Stimulated activated CD4-positive, alpha-beta T cell treated with anti-CD3 and anti-CD28 coated beads, Interleukin-4, amount 100 ng/mL, for 48 hours (primary cell): ENCODE results near the gene B3GNT7.
"Not testable (repeated sequence)": the region's sequence is repeated elsewhere in the genome, so short reads cannot be mapped to it uniquely, and the experiment has no call there.

Source experiments
- DNase-seq, 2 donors: peaks; one replicate each; pipeline ENCODE4 v3.0.0-alpha.2; 2020; ENCODE audit warnings: low read depth in 2 of 2

Gene B3GNT7

DNA sequence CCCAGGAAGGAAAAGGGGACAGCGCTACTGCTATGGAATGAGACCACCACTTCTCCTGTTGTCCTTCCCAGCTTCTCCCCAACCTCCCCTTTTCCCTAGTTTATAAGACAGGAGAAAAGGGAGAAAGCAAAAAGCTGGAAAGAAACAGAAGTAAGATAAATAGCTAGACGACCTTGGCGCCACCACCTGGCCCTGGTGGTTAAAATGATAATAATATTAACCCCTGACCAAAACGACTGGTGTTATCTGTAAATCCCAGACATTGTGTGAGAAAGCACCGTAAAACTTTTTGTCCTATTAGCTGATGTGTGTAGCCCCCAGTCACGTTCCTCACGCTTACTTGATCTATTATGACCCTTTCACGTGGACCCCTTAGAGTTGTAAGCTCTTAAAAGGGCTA lies 5.2 kb downstream of the B3GNT7 start:
- DNase-seq, result not testable (repeated sequence)

- not testable (repeated sequence) for DNase-seq
Observed at GRCh38 chr2:231401101-231401500, 5.6 kb downstream of the B3GNT7 start.

DNA sequence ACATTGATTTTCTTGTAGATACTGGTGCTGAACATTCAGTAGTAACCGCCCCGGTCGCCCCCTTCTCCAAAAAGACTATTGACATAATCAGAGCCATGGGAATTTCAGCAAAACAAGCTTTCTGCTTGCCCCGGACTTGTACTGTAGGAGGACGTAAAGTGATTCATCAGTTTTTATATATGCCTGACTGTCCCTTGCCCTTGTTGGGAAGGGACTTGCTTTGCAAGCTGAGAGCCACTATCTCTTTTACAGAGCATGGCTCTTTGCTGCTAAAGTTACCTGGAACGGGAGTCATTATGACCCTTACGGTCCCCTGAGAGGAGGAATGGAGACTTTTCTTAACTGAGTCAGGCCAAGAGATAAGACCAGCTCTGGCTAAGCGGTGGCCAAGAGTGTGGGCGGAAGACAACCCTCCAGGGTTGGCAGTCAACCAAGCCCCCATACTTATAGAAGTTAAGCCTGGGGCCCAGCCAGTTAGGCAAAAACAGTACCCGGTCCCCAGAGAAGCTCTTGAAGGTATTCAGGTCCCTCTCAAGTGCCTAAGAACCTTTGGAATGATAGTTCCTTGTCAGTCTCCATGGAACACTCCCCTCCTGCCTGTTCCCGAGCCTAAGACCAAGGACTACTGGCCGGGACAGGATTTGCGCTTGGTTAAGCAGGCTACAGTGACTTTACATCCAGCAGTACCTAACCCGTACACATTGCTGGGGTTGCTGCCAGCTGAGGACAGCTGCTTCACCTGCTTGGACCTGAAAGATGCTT lies 8.1 kb downstream of the B3GNT7 start:
- not testable (repeated sequence) for DNase-seq

- not testable (repeated sequence) for DNase-seq
Observed at GRCh38 chr2:231404183-231404578, 8.7 kb downstream of the B3GNT7 start.

DNA sequence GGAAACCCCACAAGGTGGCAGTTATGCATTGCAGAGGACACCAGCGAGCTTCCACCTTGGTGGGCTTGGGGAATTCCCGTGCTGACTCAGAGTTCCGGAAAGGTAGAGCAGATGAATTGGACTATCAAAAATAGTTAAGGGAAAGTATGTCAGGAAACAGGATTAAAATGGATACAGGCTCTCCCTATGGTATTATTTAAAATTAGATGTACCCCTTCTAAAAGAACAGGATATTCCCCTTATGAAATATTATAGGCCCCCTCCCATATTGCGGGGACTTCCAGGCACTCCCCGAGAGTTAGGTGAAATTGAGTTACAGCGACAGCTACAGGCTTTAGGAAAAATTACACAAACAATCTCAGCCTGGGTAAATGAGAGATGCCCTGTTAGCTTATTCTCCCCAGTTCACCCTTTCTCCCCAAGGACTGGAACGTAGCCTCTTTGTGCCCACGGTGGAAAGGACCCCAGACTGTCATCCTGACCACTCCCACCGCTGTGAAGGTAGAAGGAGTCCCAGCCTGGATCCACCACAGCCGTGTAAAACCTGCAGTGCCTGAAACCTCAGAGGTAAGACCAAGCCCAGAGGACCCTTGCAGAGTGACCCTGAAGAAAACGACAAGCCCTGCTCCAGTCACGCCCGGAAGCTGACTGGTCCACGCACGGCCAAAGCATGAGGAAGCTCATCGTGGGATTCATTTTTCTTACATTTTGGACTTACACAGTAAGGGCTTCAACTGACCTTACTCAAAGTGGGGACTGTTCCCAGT lies 10.3 kb downstream of the B3GNT7 start:
- DNase-seq, result peak in 1 of 2 donors; percentile 15

DNA sequence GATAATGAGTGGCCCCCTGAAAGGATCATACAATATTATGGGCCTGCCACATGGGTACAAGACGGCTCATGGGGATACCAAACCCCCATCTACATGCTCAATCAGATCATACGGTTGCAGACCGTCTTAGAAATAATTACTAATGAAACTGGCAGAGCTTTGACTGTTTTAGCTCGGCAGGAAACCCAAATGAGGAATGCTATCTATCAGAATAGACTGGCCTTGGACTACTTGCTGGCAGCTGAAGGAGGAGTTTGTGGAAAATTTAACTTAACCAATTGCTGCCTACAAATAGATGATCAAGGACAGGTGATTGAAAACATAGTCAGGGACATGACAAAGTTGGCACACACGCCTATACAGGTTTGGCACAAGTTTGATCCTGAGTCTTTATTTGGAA lies 12.2 kb downstream of the B3GNT7 start:
- DNase-seq, result not testable (repeated sequence)

DNA sequence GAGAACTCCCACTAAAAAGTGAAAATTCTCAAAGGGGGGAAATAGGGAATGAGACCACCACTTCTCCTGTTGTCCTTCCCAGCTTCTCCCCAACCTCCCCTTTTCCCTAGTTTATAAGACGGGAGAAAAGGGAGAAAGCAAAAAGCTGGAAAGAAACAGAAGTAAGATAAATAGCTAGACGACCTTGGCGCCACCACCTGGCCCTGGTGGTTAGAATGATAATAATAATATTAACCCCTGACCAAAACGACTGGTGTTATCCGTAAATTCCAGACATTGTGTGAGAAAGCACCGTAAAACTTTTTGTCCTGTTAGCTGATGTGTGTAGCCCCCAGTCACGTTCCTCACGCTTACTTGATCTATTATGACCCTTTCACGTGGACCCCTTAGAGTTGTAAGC lies 12.8 kb downstream of the B3GNT7 start:
- not testable (repeated sequence) for DNase-seq

GRCh38 chr2:231409776-231410175 lies 14.3 kb downstream of the B3GNT7 start:
- no peak for DNase-seq

DNA sequence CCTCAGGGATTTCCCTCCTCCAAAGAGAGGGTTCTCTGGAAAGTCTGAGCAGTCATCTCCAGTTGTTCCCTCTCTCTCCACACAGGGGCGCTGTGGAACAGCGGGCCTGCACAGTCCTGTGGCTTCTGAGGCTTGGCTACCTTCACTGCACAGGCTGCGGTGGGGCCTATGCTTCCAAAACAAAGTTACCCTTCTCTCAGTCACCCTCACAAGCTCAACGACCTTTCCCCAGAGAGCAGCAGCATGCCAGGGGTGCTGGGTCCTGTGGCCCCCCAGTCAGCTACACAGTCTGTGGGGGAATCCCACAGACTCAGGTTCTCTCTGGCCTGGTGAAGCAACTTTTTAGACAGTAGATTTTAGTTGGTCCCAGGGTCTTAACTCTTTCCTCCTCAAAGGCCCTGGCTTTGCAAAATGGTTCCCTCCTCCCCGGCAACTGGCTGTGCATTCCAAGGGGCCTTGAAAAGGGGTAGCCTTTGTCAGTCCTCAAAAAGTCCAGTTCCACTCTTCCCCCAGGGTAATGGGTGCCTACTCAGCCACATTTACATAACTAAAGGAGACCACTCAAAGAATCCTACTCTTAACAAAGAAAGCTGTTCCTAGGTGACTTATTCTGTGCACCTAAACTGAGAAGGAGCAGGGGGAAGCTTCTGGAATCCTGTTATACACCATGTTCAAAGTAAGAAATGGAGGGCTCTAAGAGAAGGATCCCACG lies 14.9 kb downstream of the B3GNT7 start:
- no peak for DNase-seq

- no peak for DNase-seq
Observed at GRCh38 chr2:231411237-231411636, 15.7 kb downstream of the B3GNT7 start.

DNA sequence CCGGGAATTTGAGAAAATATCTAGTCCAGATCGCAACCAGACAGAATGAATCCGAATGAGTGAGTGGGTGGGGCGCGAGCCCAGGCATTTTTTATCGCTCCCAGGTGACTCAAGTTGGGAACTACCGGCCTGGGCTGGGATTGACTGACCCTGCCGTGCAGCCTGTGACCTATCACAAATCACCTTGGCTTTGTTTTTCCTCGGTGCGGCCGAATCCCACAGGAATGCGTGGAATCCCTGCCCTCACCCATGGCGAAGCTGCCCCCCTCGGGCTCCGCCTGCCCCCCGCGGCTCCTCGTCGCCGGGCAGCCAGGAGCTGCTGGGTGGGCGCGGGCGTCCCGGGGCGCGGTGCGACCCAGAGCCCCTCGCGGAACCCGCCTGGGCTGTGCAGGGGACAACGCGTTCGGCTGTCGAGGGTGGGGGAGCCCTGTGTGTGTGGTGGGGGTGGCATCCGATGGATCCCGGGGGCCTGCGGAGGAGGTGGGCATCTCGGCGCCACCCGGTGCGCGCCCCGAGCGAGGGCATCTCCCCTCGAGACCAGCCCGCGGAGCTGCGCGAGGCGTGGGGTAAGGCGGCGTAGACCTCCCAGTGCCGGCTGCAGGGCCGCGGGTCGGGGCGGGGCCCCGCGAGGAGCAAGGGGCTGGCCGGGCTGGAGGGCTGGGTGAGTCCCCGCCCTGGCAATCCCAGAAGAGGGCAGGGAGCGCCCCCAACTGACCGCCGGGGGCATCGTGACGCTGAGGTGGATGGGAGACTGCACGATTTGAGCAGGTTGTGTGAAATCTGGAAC lies 16.5 kb downstream of the B3GNT7 start:
- peak; percentile 56 to 75 for DNase-seq

DNA sequence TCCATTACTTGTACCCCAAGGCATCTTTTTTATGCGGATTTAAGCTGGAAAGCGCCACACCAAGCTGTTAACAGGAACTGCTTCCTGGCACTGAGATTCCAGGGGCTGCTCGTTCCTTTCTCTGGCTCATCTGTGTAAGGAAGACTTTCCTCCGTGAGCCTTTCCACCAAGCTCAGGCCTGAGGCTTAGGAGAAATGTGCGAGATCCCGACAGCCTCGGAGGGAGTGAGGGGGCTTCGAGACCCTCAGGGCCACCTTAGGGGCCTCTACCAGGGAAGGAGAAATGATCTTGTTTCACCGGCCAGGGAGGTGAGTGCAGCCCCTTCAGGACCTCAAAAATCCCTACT lies 17.1 kb downstream of the B3GNT7 start:
- DNase-seq, result no peak

DNA sequence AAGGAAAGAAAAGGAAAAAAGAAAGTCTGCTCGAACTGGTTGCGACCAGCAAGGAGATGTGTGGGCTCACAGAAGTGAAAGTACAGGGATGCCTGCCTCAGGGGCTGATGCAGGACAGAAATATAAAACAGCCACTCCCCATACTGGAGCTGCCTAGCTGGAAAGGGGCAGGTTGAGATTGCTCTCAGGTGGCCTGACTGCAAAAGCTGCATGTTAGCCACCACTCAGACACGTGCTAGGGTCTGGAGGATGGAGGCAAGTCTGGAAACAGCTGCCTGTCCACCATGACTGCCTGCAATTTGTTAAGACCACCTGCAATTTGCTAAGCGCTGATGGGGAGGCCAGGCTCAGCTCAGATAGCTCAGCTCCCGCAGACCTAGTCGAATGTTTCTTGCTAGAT lies 17.9 kb downstream of the B3GNT7 start:
- no peak for DNase-seq

DNA sequence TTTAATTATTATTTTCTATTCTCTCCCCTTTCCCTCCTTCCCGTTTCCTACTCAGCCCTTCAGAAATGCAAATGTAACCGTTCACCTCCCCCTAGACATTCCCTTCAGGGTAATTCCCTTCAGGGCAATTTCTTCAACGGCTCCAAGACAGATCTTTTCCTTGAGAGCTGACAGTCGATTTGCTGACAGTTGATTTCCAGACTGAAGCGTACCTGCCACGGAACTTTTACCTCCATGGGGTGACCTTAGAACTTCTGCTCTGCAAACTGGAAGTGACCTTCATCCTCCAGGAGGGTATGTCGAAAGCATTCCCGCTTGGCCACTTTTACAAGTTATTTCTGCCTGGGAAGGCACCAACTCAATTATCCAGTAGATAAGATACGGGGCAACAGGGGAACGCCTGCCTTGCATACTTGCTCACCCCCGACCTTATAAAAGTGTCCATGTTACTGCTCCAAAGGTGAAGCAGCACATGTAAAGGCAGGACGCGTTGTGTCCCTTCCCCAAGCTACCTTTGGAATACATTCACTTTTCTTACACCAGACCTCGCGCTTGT lies 18.5 kb downstream of the B3GNT7 start:
- no peak for DNase-seq

DNA sequence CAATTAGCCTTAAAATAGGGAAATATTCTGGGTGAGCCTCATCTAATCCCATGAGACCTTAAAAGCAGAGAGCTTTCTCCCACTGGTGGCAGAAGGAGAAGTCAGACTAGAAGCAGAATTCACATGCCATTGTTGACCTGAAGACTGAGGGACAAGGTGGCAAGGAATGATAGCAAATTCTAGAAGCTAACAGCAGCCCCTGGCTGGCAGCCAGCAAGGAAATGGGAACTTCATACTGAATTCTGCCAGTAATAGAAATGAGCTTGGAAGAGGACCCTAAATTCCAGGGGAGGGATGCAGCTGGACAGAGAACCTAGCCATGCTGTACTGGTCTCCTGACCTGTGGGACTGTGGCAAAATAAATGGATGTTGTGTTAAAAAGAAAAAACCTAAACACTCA lies 19.5 kb downstream of the B3GNT7 start:
- DNase-seq, result no peak

GRCh38 chr2:231418820-231419640 lies 23.5 kb downstream of the B3GNT7 start:
- no peak for DNase-seq

DNA sequence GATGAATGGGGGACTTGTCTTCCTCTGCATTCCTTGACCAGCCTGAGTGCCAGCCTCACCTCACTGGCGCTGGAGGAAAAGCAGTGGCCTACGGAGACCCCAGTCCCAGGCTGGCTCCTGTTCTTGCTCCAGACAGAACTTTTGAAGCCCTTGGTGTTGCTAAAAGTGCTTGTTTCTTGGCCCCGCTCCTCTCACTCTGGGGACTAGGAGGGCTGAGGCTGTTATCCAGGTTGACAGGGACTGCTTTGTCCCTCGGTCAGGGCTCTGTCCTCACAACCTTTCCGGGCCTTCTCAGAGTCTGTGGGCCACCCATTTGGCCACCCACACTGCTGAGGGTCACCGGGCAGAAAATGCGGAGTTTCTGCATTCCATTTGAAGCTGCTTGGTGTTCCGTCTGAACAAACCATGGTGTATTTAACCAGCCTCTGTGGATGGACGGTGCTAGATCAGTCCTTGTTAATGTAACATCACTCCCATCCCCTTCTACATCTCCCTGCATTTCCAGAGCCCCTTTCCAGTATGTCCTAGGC lies 25.6 kb downstream of the B3GNT7 start:
- DNase-seq, result no peak

GRCh38 chr2:231422056-231422455 lies 26.5 kb downstream of the B3GNT7 start:
- no peak for DNase-seq

DNA sequence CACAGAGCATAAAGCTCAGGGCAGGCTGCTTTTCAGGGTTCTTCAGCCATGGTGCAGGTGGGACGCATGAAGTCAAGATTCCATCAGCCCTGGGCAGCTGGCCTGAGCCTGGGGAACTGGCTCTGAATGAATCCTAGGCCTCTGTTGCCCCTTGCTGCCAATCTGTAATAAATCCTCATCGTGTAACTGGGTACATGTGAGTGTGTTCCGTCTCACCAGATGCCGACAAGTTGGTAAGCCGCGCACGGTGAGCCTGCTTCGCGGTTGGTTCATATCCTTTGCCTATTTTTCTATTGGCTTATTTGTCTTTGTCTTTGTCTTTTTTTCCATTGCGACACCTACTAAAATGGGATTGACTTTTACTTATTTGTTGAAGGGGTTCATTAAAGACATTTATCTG lies 27.7 kb downstream of the B3GNT7 start:
- DNase-seq, result no peak

DNA sequence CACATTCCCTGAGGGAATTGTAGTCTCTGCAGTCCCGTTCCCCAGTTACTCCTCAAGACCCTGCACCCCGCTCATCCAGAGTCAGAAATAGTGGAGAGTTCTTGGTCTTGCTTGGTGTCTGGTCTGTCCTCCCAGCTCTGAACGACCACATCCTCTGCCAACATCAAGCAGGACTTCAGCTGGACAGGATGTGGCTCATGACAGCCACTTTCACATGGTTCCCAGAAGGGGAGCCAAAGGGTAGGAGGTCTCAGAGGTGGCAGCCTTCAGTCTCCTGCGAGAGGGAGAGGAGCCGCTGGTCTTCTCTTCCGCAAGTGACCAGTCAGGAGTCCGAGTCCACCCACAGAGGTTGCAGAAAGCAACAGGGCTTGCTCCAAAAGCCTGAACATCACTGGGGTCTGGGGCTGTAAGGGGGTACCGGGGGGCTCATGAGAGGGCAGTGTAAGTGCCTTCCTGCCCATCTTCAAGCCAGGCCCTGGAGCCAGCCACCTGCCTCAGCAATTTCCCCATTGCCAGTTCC lies 29.8 kb downstream of the B3GNT7 start:
- DNase-seq, result no peak
